GM21367 (cell line): Measurements from ENCODE around the gene AIFM3.
"Not testable (repeated sequence)": the region's sequence is repeated elsewhere in the genome, so short reads cannot be mapped to it uniquely, and the experiment has no call there.

Experiments
- ATAC-seq: cut with Tn5 transposase; IDR thresholded peaks from one replicate; pipeline ENCODE4 v1.9.1; 2021; ENCODE audit not compliant: unreplicated experiment

AIFM3 gene

GRCh38 chr22:20966883-20967696 is at the start of gene AIFM3:
AIFM3 (plus strand) TSS chr22:20967255; CDS start chr22:20967945, 690 bp downstream.
- no peak for ATAC-seq

- ATAC-seq, result no peak
Measured at GRCh38 chr22:20918663-20919218, 48.3 kb upstream of the AIFM3 start.

GRCh38 chr22:20919718-20920117 is 47.3 kb upstream of the AIFM3 start:
- no peak for ATAC-seq

GRCh38 chr22:20920881-20921203 is 46.2 kb upstream of the AIFM3 start:
- ATAC-seq, result no peak

GRCh38 chr22:20922141-20922751 is 44.8 kb upstream of the AIFM3 start:
- ATAC-seq, result no peak

GRCh38 chr22:20926243-20926642 is 40.8 kb upstream of the AIFM3 start:
- ATAC-seq, result no peak

GRCh38 chr22:20927940-20928572 is 39.0 kb upstream of the AIFM3 start:
- no peak for ATAC-seq

GRCh38 chr22:20928573-20928967 is 38.5 kb upstream of the AIFM3 start:
- no peak for ATAC-seq

GRCh38 chr22:20930004-20930403 is 37.1 kb upstream of the AIFM3 start:
- no peak for ATAC-seq

- ATAC-seq, result not testable (repeated sequence)
Measured at GRCh38 chr22:20930435-20930834, 36.6 kb upstream of the AIFM3 start.

- no peak for ATAC-seq
Measured at GRCh38 chr22:20931126-20931654, 35.9 kb upstream of the AIFM3 start.

- no peak for ATAC-seq
Measured at GRCh38 chr22:20933910-20934309, 33.1 kb upstream of the AIFM3 start.

- ATAC-seq, result not testable (repeated sequence)
Measured at GRCh38 chr22:20935049-20935448, 32.0 kb upstream of the AIFM3 start.

- not testable (repeated sequence) for ATAC-seq
Measured at GRCh38 chr22:20935780-20936539, 31.1 kb upstream of the AIFM3 start.

- ATAC-seq, result no peak
Measured at GRCh38 chr22:20937031-20937793, 29.8 kb upstream of the AIFM3 start.

- no peak for ATAC-seq
Measured at GRCh38 chr22:20937794-20938671, 29.0 kb upstream of the AIFM3 start.

- not testable (repeated sequence) for ATAC-seq
Measured at GRCh38 chr22:20939457-20940185, 27.4 kb upstream of the AIFM3 start.

- ATAC-seq, result no peak
Measured at GRCh38 chr22:20940186-20940651, 26.8 kb upstream of the AIFM3 start.
